ENCODE data around the gene NCBP3.

DNA sequence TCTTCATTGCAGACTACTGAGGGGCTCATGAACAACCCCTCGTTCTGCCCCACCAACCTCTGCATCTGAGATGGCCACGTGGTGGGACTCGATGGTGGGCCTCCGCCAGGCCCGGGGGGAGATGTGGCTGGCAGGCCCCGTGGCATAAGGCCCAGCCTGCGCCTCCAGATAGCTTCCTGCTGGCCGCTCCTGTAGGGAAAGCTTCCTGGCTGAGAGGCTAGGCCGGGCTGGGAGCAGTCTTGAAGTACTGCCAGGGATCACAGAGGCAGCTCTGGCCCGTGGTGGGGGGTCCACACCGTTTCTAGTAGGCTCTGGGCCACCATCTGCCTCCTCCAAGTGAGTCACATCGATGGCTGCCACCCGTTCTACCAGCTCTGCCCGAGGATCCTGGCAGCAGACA is 39.2 kb upstream of the NCBP3 start:
- TF ChIP-seq, protein P1, sequence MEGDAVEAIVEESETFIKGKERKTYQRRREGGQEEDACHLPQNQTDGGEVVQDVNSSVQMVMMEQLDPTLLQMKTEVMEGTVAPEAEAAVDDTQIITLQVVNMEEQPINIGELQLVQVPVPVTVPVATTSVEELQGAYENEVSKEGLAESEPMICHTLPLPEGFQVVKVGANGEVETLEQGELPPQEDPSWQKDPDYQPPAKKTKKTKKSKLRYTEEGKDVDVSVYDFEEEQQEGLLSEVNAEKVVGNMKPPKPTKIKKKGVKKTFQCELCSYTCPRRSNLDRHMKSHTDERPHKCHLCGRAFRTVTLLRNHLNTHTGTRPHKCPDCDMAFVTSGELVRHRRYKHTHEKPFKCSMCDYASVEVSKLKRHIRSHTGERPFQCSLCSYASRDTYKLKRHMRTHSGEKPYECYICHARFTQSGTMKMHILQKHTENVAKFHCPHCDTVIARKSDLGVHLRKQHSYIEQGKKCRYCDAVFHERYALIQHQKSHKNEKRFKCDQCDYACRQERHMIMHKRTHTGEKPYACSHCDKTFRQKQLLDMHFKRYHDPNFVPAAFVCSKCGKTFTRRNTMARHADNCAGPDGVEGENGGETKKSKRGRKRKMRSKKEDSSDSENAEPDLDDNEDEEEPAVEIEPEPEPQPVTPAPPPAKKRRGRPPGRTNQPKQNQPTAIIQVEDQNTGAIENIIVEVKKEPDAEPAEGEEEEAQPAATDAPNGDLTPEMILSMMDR (IDR thresholded peaks at IDR 0.05; ENCODE audit: low read length), result no peak
- TF ChIP-seq EZH2phosphoT487 (IDR thresholded peaks at IDR 0.05; ENCODE audit: low read length) (no peak), EZH2 (optimal IDR thresholded peaks at IDR 0.05; ENCODE audit: low read depth, low read length) (no peak)

All from MM.1S (cell line).